ENCODE data around the gene OR8B3. TPM values are rescaled to one million over a fixed set of nuclear protein-coding genes. Genes with fewer than 3 reads are reported as not detected.

Gene OR8B3
- total RNA-seq, 1 donor from 2014 or later = not detected

DNA sequence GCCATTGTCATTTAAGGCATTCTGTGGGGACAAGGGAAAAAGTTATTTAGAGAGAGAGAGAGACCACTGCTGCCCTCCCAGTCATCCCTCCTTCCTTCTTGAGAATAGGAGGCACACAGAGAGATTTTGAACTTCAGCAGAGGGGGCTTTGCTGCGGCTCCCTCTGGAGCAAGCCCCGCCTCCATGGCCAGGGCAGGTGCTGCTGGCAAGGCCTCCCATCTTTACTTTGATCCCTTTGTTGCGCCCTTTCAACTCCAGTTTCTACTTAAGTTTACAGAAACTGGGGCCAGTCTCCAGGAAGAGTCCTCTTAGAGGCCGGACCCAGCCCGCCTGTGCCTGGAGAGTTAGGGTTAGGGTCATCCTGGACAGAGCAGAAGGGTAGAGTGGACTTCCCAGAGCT, 42.3 kb upstream of the OR8B3 start:
- TF ChIP-seq, protein P1, sequence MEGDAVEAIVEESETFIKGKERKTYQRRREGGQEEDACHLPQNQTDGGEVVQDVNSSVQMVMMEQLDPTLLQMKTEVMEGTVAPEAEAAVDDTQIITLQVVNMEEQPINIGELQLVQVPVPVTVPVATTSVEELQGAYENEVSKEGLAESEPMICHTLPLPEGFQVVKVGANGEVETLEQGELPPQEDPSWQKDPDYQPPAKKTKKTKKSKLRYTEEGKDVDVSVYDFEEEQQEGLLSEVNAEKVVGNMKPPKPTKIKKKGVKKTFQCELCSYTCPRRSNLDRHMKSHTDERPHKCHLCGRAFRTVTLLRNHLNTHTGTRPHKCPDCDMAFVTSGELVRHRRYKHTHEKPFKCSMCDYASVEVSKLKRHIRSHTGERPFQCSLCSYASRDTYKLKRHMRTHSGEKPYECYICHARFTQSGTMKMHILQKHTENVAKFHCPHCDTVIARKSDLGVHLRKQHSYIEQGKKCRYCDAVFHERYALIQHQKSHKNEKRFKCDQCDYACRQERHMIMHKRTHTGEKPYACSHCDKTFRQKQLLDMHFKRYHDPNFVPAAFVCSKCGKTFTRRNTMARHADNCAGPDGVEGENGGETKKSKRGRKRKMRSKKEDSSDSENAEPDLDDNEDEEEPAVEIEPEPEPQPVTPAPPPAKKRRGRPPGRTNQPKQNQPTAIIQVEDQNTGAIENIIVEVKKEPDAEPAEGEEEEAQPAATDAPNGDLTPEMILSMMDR (IDR thresholded peaks at IDR 0.05) = no peak
- TF ChIP-seq EZH2 (IDR thresholded peaks at IDR 0.05) (no peak), EZH2phosphoT487 (IDR thresholded peaks at IDR 0.05) (no peak)
- H3K4me2 ChIP-seq = no peak overlapping the region
- H3K27ac ChIP-seq = no peak overlapping the region
- no peak overlapping the region for H3K4me3 ChIP-seq
- no peaks in the 10 kb centered on the region for H3K36me3 Mint-ChIP-seq
- no peak overlapping the region for H2AFZ ChIP-seq (replicated peaks)
- H3F3A ChIP-seq (ENCODE audit: low read depth) = no peaks in the 10 kb centered on the region
- no peak for DNase-seq (ENCODE audit: low spot score)
- H3K9me3 ChIP-seq (ENCODE audit: low read depth) = no peaks in the 10 kb centered on the region
- H3K36me3 ChIP-seq = no peaks in the 10 kb centered on the region
- peaks cover 14% of the 10 kb centered on the region for H3K4me1 Mint-ChIP-seq
- H3K9me3 Mint-ChIP-seq = no peaks in the 10 kb centered on the region
- no peaks in the 10 kb centered on the region for H3K79me2 ChIP-seq (ENCODE audit: low read depth)
- no peaks in the 10 kb centered on the region for H4K20me1 ChIP-seq (ENCODE audit: low read depth)
- no peak overlapping the region for H3K9ac ChIP-seq
- peaks cover 15% of the 10 kb centered on the region for H3K27me3 ChIP-seq
- no peak overlapping the region for H3K4me3 Mint-ChIP-seq
- peak overlapping the region; percentile 43 for H3K27ac Mint-ChIP-seq
- no peaks in the 10 kb centered on the region for H3K4me1 ChIP-seq
- peaks cover 2% of the 10 kb centered on the region for H3K27me3 Mint-ChIP-seq (ENCODE audit: insufficient read depth, low read depth)

DNA sequence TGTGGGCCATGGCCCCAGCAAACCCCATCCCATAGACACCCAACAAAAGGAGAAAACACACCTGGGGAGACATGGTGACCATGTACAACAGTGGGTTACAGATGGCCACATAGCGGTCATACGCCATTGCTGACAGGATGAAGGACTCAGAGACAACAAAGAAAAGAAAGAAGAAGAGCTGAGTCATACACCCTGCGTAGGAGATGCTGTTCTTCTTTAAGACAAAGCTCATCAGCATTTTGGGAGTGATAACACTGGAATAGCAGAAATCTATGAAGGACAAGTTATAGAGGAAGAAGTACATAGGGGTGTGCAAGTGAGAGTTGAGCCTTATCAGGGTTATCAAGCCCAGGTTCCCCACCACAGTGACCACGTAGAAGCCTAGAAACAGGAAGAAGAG, 41.8 kb upstream of the OR8B3 start:
- Histone ChIP-seq H3K79me2 (ENCODE audit: low read depth) (no peaks in the 10 kb centered on the region), H3F3A (ENCODE audit: low read depth) (no peaks in the 10 kb centered on the region), H3K27me3 (peaks cover 14% of the 10 kb centered on the region), H4K20me1 (ENCODE audit: low read depth) (no peaks in the 10 kb centered on the region), H3K27ac (no peak overlapping the region), H3K9me3 (ENCODE audit: low read depth) (no peaks in the 10 kb centered on the region), H3K4me3 (no peak overlapping the region), H3K9ac (no peak overlapping the region), H3K36me3 (no peaks in the 10 kb centered on the region), H3K4me1 (no peaks in the 10 kb centered on the region), H2AFZ (replicated peaks) (no peak overlapping the region), H3K4me2 (no peak overlapping the region)
- TF ChIP-seq EZH2phosphoT487 (IDR thresholded peaks at IDR 0.05) (no peak), EZH2 (IDR thresholded peaks at IDR 0.05) (no peak)
- TF ChIP-seq, protein P1 (IDR thresholded peaks at IDR 0.05) = no peak
- Mint-ChIP-seq H3K4me3 (no peak overlapping the region), H3K4me1 (peaks cover 10% of the 10 kb centered on the region), H3K9me3 (no peaks in the 10 kb centered on the region), H3K27ac (peak overlapping the region; percentile 43), H3K27me3 (ENCODE audit: insufficient read depth, low read depth) (peaks cover 2% of the 10 kb centered on the region), H3K36me3 (no peaks in the 10 kb centered on the region)
- DNase-seq (ENCODE audit: low spot score) = no peak

DNA sequence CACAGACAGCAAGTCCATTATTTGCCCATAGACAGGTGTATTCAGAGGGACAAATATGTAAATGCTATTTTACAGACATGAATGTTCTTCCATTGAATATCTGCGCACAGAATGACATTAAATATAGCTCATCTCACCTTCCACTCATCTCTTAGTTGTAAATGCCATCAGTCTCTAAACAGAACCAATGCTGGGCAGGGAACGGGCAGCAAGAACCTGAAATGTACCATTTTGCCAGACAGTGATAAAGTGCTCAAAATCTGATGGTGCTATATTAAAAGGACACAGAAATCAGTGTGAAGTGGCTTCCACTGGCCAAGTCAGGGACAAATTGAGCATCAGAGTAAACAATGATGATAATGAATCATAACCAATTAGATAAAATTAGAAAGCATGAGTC, 35.9 kb upstream of the OR8B3 start:
- no peak overlapping the region for H3K4me3 ChIP-seq
- Mint-ChIP-seq H3K36me3 (no peaks in the 10 kb centered on the region), H3K4me3 (no peak overlapping the region), H3K27me3 (ENCODE audit: insufficient read depth, low read depth) (peaks cover 4% of the 10 kb centered on the region), H3K4me1 (peaks cover 2% of the 10 kb centered on the region), H3K9me3 (peaks cover 2% of the 10 kb centered on the region), H3K27ac (no peak overlapping the region)
- H3K4me2 ChIP-seq = no peak overlapping the region
- H4K20me1 ChIP-seq (ENCODE audit: low read depth) = no peaks in the 10 kb centered on the region
- TF ChIP-seq EZH2phosphoT487 (IDR thresholded peaks at IDR 0.05) = no peak
- TF ChIP-seq, protein P1 (IDR thresholded peaks at IDR 0.05) = no peak
- no peak for TF ChIP-seq EZH2 (IDR thresholded peaks at IDR 0.05)
- H3K27ac ChIP-seq = no peak overlapping the region
- no peaks in the 10 kb centered on the region for H3K79me2 ChIP-seq (ENCODE audit: low read depth)
- no peaks in the 10 kb centered on the region for H3F3A ChIP-seq (ENCODE audit: low read depth)
- DNase-seq (ENCODE audit: low spot score) = no peak
- H3K9ac ChIP-seq = no peak overlapping the region
- H3K27me3 ChIP-seq = peaks cover 13% of the 10 kb centered on the region
- H2AFZ ChIP-seq (replicated peaks) = no peak overlapping the region
- no peaks in the 10 kb centered on the region for H3K4me1 ChIP-seq
- H3K36me3 ChIP-seq = no peaks in the 10 kb centered on the region
- H3K9me3 ChIP-seq (ENCODE audit: low read depth) = no peaks in the 10 kb centered on the region
